Subcutaneous abdominal adipose tissue (tissue), 5 donors: ENCODE data around the gene SMAGP.

Experiments
- H3K27ac ChIP-seq: one replicate; pipeline ENCODE4 v1.7.0; 2013; ENCODE audit warnings: low read depth, mild to moderate bottlenecking, inconsistent platforms, low read length, moderate library complexity
- H3K27me3 ChIP-seq, 5 donors: one replicate each; pipeline ENCODE4 v1.7.0; 2013; ENCODE audit warnings: low read length in 5 of 5, inconsistent platforms in 1 of 5; ENCODE audit not compliant: control insufficient read depth in 5 of 5, insufficient read depth in 4 of 5
- H3K36me3 ChIP-seq, 5 donors: one replicate each; pipeline ENCODE4 v1.7.0; 2013; ENCODE audit warnings: low read length in 5 of 5; ENCODE audit not compliant: control insufficient read depth in 5 of 5, insufficient read depth in 5 of 5
- H3K4me1 ChIP-seq, 5 donors: one replicate each; pipeline ENCODE4 v1.7.0; 2013; ENCODE audit warnings: low read length in 5 of 5, mild to moderate bottlenecking in 3 of 5, moderate library complexity in 1 of 5; ENCODE audit not compliant: control insufficient read depth in 5 of 5, insufficient read depth in 5 of 5
- H3K4me3 ChIP-seq, 5 donors: one replicate each; pipeline ENCODE4 v1.7.0; 2013; ENCODE audit warnings: low read length in 5 of 5, low read depth in 1 of 5
- H3K9ac ChIP-seq, 5 donors: one replicate each; pipeline ENCODE4 v1.7.0; 2013; ENCODE audit warnings: low read length in 5 of 5, mild to moderate bottlenecking in 4 of 5, moderate library complexity in 3 of 5
- H3K9me3 ChIP-seq, 5 donors: one replicate each; pipeline ENCODE4 v1.7.0; 2013; ENCODE audit warnings: low read length in 5 of 5; ENCODE audit not compliant: control insufficient read depth in 5 of 5
- donor health status: healthy.
- donor health status: healthy.
- donor health status: healthy.
- donor health status: healthy.
- donor health status: healthy.

Gene SMAGP

GRCh38 chr12:51216642-51217041 lies 53.6 kb downstream of the SMAGP start:
- Histone ChIP-seq H3K9ac (peak overlapping the region in 4 of 5 donors; percentile 59 to 88 (median 81)), H3K4me1 (peaks cover 3 to 23% (median 21%) of the 10 kb centered on the region in 5 donors), H3K9me3 (no peaks in the 10 kb centered on the region), H3K4me3 (peak overlapping the region; percentile 40 to 91 (median 85)), H3K27ac (peak overlapping the region; percentile 65), H3K36me3 (peaks cover 0 to 3% (median 2%) of the 10 kb centered on the region in 5 donors), H3K27me3 (no peaks in the 10 kb centered on the region)

GRCh38 chr12:51214895-51215294 lies 55.3 kb downstream of the SMAGP start:
- Histone ChIP-seq H3K27me3 (no peaks in the 10 kb centered on the region), H3K4me3 (no peak overlapping the region), H3K36me3 (peaks cover 0 to 9% (median 2%) of the 10 kb centered on the region in 5 donors), H3K9ac (no peak overlapping the region), H3K9me3 (no peaks in the 10 kb centered on the region), H3K27ac (no peak overlapping the region), H3K4me1 (peaks cover 3 to 25% (median 21%) of the 10 kb centered on the region in 5 donors)

GRCh38 chr12:51210690-51211395 lies 59.4 kb downstream of the SMAGP start:
- H3K9ac ChIP-seq, result no peak overlapping the region
- no peaks in the 10 kb centered on the region for H3K9me3 ChIP-seq
- H3K36me3 ChIP-seq, result peaks cover 0 to 9% (median 3%) of the 10 kb centered on the region in 5 donors
- peaks cover 0 to 4% (median 0%) of the 10 kb centered on the region in 5 donors for H3K4me1 ChIP-seq
- H3K27me3 ChIP-seq, result no peaks in the 10 kb centered on the region
- H3K4me3 ChIP-seq, result no peak overlapping the region
- H3K27ac ChIP-seq, result no peak overlapping the region

GRCh38 chr12:51209259-51209658 lies 61.0 kb downstream of the SMAGP start:
- Histone ChIP-seq H3K27ac (no peak overlapping the region), H3K9ac (no peak overlapping the region), H3K36me3 (peaks cover 0 to 7% (median 3%) of the 10 kb centered on the region in 5 donors), H3K4me3 (no peak overlapping the region), H3K27me3 (no peaks in the 10 kb centered on the region), H3K9me3 (no peaks in the 10 kb centered on the region), H3K4me1 (peaks cover 0 to 8% (median 5%) of the 10 kb centered on the region in 5 donors)

- Histone ChIP-seq H3K4me1 (peaks cover 0 to 15% (median 13%) of the 10 kb centered on the region in 5 donors), H3K9ac (no peak overlapping the region), H3K9me3 (no peaks in the 10 kb centered on the region), H3K4me3 (no peak overlapping the region), H3K36me3 (peaks cover 0 to 14% (median 10%) of the 10 kb centered on the region in 5 donors), H3K27me3 (no peaks in the 10 kb centered on the region), H3K27ac (no peak overlapping the region)
Measured at GRCh38 chr12:51208016-51208660, 62.1 kb downstream of the SMAGP start.

- peaks cover 0 to 13% (median 11%) of the 10 kb centered on the region in 5 donors for H3K4me1 ChIP-seq
- peaks cover 0 to 15% (median 11%) of the 10 kb centered on the region in 5 donors for H3K36me3 ChIP-seq
- H3K27ac ChIP-seq, result no peak overlapping the region
- H3K9me3 ChIP-seq, result no peaks in the 10 kb centered on the region
- H3K9ac ChIP-seq, result no peak overlapping the region
- H3K4me3 ChIP-seq, result no peak overlapping the region
- no peaks in the 10 kb centered on the region for H3K27me3 ChIP-seq
Measured at GRCh38 chr12:51205350-51205749, 64.9 kb downstream of the SMAGP start.

GRCh38 chr12:51202718-51203117 lies 67.5 kb downstream of the SMAGP start:
- Histone ChIP-seq H3K9me3 (no peaks in the 10 kb centered on the region), H3K4me3 (no peak overlapping the region), H3K4me1 (peaks cover 2 to 31% (median 17%) of the 10 kb centered on the region in 5 donors), H3K36me3 (peaks cover 0 to 37% (median 18%) of the 10 kb centered on the region in 5 donors), H3K9ac (no peak overlapping the region), H3K27ac (no peak overlapping the region), H3K27me3 (no peaks in the 10 kb centered on the region)

- Histone ChIP-seq H3K36me3 (peaks cover 0 to 44% (median 20%) of the 10 kb centered on the region in 5 donors), H3K9me3 (no peaks in the 10 kb centered on the region), H3K4me3 (no peak overlapping the region), H3K9ac (no peak overlapping the region), H3K27ac (no peak overlapping the region), H3K4me1 (peaks cover 2 to 34% (median 17%) of the 10 kb centered on the region in 5 donors), H3K27me3 (no peaks in the 10 kb centered on the region)
Measured at GRCh38 chr12:51200806-51201205, 69.4 kb downstream of the SMAGP start.

GRCh38 chr12:51200156-51200555 lies 70.1 kb downstream of the SMAGP start:
- no peak overlapping the region for H3K4me3 ChIP-seq
- H3K27ac ChIP-seq, result no peak overlapping the region
- H3K27me3 ChIP-seq, result no peaks in the 10 kb centered on the region
- H3K36me3 ChIP-seq, result peaks cover 0 to 44% (median 20%) of the 10 kb centered on the region in 5 donors
- H3K9me3 ChIP-seq, result no peaks in the 10 kb centered on the region
- no peak overlapping the region for H3K9ac ChIP-seq
- peaks cover 2 to 34% (median 17%) of the 10 kb centered on the region in 5 donors for H3K4me1 ChIP-seq

- H3K9me3 ChIP-seq, result no peaks in the 10 kb centered on the region
- no peak overlapping the region for H3K4me3 ChIP-seq
- no peak overlapping the region for H3K9ac ChIP-seq
- no peak overlapping the region for H3K27ac ChIP-seq
- H3K27me3 ChIP-seq, result no peaks in the 10 kb centered on the region
- H3K4me1 ChIP-seq, result peaks cover 2 to 31% (median 14%) of the 10 kb centered on the region in 5 donors
- peaks cover 0 to 44% (median 20%) of the 10 kb centered on the region in 5 donors for H3K36me3 ChIP-seq
Measured at GRCh38 chr12:51199366-51199945, 70.8 kb downstream of the SMAGP start.
